HG02623 (cell line): ENCODE measurements around the gene RFNG.
"Not testable (repeated sequence)": the region's sequence is repeated elsewhere in the genome, so short reads cannot be mapped to it uniquely, and the experiment has no call there.

Source experiments
- ATAC-seq: cut with Tn5 transposase; IDR thresholded peaks from one replicate; pipeline ENCODE4 v1.9.1; 2021; ENCODE audit warnings: moderate library complexity; ENCODE audit not compliant: unreplicated experiment

Gene RFNG

GRCh38 chr17:82046903-82047302 lies 4.7 kb downstream of the RFNG start:
- no peak for ATAC-seq

- no peak for ATAC-seq
Observed at GRCh38 chr17:82045936-82046484, 5.6 kb downstream of the RFNG start.

- no peak for ATAC-seq
Observed at GRCh38 chr17:82043507-82043906, 8.1 kb downstream of the RFNG start.

- no peak for ATAC-seq
Observed at GRCh38 chr17:82042649-82043048, 9.0 kb downstream of the RFNG start.

- no peak for ATAC-seq
Observed at GRCh38 chr17:82041144-82041814, 10.3 kb downstream of the RFNG start.

GRCh38 chr17:82039695-82040299 lies 11.8 kb downstream of the RFNG start:
- ATAC-seq = no peak

GRCh38 chr17:82038796-82039409 lies 12.7 kb downstream of the RFNG start:
- not testable (repeated sequence) for ATAC-seq

GRCh38 chr17:82037889-82038195 lies 13.8 kb downstream of the RFNG start:
- ATAC-seq = no peak

- ATAC-seq = peak; percentile 86
Observed at GRCh38 chr17:82037092-82037888, 14.3 kb downstream of the RFNG start, which contains the start of gene DCXR. TSS of gene DCXR (minus strand) at chr17:82037697. CDS start at chr17:82037682, 15 bp downstream.

- ATAC-seq = no peak
Observed at GRCh38 chr17:82036634-82037091, 14.9 kb downstream of the RFNG start.

- no peak for ATAC-seq
Observed at GRCh38 chr17:82035956-82036633, 15.5 kb downstream of the RFNG start.

- ATAC-seq = no peak
Observed at GRCh38 chr17:82035488-82035887, 16.1 kb downstream of the RFNG start.

- ATAC-seq = no peak
Observed at GRCh38 chr17:82034371-82035011, 17.1 kb downstream of the RFNG start.

- ATAC-seq = no peak
Observed at GRCh38 chr17:82033359-82034085, 18.1 kb downstream of the RFNG start.

- ATAC-seq = no peak
Observed at GRCh38 chr17:82031885-82032627, 19.6 kb downstream of the RFNG start.

GRCh38 chr17:82031303-82031884 lies 20.2 kb downstream of the RFNG start, which contains the start of gene RAC3:
TSS of gene RAC3 (plus strand) at chr17:82031678. CDS start at chr17:82031762, 84 bp downstream.
- no peak for ATAC-seq

GRCh38 chr17:82030470-82031302 lies 20.9 kb downstream of the RFNG start:
- peak; percentile 38 for ATAC-seq
